GM21825 (cell line): ENCODE measurements around the gene RAB1B.
"Not testable (repeated sequence)": the region's sequence is repeated elsewhere in the genome, so short reads cannot be mapped to it uniquely, and the experiment has no call there.

Experiments used
- ATAC-seq: cut with Tn5 transposase; IDR thresholded peaks from one replicate; pipeline ENCODE4 v1.9.1; 2021; ENCODE audit warnings: mild to moderate bottlenecking, moderate library complexity; ENCODE audit not compliant: unreplicated experiment

RAB1B gene

GRCh38 chr11:66294626-66295620, 26.5 kb downstream of the RAB1B start:
- ATAC-seq: no peak

DNA sequence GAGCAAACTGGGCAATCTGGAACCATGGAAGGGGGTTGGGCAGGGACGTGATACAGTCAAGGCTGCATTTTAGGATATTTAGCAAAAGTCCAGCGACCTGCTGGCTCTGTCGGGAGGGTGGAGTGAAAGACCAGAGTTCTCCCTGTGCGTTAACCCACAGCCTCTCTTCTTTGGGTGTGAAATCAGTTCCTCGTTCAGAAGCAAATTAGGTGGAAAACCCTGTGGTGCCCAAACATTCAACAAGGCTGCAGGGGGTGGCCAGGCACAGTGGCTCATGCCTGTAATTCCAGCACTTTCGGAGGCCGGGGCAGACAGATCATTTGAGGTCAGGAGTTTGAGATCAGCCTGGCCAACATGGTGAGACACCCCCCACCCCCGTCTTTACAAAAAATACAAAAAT, 29.2 kb downstream of the RAB1B start:
- no peak for ATAC-seq

DNA sequence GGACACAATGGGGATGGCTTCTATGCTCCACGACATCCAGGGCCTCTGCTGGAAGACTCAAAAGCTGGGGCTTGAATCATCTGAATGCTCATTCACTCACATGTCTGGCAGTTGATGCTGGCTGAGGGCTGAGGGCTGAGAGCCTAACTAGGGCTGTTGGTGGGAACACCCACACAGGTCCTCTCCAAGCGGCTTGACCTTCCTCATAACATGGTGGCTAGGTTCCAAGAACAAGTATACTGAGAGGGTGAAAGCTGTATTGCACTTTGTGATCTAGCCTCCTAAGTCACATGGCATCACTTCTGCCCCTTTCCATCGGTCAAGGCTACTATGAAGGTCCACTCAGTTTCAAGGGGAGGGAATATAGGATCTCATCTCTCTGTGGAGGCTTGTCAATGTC, 30.7 kb downstream of the RAB1B start:
- ATAC-seq: no peak

DNA sequence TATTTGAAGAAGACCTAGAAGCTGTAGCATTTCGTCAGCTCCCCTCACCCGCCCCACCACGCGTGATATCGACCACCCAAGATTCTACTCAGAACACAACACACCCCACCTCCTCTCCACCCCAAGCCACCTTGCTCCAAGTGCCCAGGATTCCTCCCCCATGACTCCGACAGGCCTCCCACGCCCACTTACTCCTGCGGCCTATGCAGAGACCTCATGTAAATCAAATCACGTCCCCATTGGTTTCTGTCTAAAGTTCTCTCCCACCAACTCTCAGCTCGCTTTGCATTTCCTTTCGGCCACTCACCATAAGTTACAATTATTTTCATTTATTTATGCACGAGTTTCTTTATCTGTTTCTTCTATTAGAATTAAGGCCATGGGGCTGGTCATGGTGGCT, 34.2 kb downstream of the RAB1B start:
- no peak for ATAC-seq

- no peak for ATAC-seq
Observed at GRCh38 chr11:66309475-66309874, 41.0 kb downstream of the RAB1B start.

DNA sequence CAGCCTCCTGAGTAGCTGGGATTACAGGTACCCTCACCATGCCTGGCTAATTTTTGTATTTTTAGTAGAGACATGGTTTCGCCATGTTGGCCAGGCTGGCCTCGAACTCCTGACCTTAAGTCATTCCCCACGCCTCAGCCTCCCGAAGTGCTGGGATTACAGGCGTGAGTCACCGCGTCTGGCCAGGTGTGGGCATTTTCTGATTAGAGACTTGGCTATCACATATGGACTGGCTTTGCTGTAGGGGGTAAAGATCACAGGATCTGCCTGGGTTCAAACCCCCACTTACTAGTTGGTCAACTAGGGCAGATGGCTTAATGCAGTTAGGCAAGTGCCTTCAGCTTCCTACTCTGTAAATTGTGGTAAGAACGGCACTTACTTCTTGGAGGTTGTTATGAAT, 41.9 kb downstream of the RAB1B start:
- no peak for ATAC-seq

DNA sequence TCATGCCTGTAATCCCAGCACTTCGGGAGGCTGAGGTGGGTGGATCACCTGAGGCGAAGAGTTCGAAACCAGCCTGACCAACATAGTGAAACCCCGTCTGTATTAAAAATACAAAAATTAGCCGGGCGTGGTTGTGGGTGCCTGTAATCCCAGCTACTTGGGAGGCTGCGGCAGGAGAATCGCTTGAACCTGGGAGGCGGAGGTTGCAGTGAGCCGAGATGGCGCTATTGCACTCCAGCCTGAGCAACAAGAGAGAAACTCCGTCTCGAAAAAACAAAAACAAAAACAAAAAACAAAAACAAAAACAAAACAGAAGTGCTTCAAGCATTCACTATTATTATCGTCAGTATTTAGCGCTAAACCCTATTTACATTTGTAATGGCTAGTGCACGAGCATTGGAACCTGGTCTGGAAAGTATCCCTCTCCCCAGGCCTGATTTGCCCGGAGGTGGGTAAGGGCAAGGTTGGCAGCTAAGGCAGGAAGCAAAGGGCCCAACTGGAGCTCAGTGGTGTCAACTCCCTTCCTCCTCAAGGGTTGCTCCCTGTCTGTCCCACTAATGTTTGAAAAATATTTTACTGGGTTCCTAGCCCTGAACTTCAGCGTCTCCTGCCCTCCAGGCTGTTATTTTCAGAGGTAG, 42.5 kb downstream of the RAB1B start:
- not testable (repeated sequence) for ATAC-seq

DNA sequence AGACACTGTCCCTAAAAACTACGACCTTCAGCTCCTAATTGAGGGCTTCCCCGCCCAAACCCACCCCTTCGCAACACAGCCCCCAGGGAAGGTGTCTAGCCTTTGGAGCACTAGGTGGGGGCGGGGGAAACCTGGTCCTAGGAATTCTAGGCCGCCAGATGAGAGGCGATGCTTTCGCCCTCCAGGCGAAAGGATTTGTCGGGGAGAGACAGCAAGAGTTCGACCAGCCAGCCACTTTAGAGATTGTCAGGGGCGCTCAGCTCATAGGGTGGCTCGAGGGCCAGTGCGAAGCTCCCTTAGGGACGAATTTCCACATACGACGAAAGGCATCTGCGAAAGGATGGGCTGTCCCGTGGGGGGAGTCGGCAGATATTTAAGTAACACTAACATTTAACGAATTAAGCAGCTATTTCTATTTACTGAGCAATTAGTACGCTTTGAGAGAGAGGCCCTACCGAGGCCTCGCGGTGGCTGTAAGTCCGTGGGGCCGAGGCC, 43.1 kb downstream of the RAB1B start:
- ATAC-seq: no peak

DNA sequence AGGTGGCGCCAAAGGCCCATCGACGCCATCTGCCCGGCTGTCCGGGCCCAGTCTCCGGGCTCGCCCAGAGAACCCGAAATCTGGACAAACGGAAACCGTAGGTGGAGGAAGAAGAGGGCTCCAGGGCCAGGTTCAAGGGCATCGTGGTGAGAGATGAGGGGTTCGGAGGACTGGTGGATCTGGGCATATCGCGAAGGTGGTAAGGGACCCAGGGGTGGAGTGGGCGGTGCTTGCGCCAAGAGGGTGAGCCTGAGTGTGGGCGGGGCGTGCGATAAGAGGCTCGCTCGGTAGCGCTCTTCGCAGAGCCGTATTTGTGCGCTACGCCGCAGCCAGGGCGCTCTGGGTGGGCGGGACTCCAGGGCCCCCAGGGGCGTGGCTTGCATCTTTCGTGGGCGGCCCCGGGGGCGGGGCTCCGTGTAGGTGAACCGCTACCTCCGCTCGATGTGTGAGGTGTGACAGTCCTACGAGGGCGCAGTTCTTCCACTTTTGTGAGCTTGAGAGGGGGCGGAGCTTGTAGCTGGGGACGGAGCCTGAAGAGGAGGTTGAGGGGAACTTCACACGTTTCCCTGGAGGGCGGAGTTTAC, 43.6 kb downstream of the RAB1B start:
- peak; percentile 61 for ATAC-seq

DNA sequence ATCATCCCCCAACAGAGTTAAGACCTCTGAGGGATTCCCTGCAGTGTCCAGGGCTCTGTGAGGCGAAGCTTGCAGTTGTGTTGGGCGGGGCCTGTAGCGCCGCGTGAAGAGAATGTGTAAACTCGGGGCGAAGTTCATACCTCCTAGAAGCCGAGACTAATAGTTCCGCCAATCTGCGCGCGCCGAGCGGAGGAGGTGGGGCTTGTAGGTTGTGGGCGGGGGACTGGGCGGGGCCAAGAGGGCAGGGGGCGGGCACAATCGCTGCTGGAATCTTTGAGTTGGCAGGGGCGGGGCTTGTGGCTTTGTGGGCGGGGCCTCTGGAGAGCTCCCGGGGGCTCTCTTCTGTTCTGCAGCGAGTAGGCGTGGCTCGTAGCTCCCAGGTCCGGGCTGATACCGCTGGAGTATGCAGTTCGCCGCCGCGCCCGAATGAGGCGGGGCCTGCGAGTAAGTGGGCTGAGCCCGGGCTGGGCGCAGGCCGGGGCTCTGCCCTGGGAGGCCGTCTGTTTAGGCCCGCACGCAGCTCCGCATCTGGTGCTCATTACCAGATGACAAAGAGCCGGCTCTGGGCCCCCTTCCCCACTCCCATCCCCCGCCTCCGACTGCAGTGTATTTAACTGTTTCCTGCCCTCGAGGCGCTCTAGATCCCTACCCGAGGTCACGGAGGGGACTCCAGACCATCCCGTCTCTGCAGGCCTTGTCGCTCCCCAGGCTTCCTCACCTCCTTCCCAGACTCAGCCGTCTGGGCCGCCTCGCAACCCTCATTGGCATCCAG, 44.3 kb downstream of the RAB1B start:
- peak; percentile 61 for ATAC-seq

DNA sequence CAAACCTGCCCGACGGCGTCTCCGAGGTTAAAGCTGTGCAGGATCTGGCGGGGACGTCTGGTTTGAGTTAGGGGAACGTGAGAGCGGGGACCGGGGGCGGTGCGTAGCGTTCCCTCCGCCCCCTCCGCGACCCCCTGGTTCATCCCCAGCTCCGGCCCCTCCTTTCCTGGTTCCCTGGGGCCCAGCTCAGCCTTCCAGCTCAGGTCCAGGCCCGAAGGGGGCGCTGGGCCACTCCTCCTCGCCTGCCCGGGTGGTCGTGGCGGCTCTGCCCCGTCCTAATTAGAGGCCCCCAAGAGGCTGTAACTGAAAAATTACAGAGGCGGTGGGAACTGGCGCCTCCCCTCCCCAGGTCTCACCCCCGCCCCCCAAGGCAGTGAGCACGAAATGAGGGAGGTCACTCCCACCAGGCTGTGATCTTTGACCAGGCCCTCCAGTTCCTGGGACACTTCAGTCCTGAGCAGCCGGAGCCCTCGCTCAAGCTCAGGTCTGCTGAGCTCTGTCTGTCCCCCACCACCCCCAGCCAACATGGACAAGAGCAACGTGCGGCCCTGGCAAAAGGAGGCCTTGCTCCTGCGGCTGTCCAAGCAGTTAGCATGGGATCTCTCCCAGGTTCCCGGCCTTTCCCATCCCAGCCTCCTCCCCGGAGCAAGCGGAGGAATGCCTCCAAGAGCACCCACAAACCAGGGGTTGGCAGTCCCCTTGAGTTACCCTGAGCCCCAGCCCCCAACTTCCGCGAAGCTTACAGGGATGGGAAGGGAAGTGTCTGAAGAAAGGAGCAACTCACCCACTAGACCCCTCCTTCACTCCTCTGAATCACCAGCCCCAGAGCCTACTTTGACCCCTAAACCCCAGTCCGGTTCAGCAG, 45.1 kb downstream of the RAB1B start:
- ATAC-seq: no peak

- ATAC-seq: no peak
Observed at GRCh38 chr11:66314186-66314501, 45.7 kb downstream of the RAB1B start.

DNA sequence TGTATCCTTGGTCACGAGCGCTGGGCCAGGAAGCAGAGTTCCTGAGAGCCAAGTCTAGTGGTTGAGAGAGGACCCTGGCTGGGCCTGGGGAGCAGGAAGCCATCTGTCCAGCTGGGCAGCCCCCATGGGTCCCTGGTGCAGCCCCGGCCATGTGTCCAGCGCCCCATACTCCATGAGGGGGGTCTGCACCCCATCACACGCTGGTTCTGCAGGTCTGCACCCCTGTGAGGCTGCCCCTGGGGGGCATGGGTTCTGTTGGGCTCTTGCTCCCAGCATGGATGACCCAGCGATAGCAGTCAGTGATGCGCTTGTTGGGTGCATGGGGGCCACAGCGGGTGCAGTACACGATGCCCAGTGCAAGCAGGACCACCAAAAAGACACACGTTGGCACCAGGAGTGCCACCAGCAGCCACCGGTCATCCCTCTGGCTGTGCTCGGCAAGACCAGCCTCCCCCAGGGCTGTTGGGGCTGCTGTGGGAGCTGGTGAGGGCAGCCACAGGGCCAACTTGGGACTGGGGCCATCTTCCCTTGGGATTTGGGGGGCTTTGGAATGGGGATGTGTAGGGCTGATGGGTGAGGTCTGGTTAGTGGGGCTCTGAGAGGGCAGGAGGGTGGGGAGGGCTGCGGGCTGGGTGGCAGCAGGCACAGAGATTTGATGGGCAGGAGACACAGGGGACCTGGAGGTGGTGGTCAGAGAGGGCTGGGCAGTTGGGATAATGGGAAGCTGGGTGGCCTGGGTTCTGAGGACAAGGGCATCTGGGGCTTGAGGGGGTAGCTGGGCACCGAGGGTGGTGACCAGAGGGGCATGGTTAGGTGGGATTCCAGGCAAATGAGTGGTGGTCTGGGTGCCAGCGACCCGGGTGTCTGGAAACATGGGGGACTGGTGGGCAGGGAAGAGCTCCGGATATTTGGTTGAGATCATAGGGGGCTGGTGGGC, 46.4 kb downstream of the RAB1B start:
- no peak for ATAC-seq

GRCh38 chr11:66315498-66315885, 47.1 kb downstream of the RAB1B start:
- ATAC-seq: no peak

GRCh38 chr11:66315921-66316811, 47.7 kb downstream of the RAB1B start:
- ATAC-seq: no peak

DNA sequence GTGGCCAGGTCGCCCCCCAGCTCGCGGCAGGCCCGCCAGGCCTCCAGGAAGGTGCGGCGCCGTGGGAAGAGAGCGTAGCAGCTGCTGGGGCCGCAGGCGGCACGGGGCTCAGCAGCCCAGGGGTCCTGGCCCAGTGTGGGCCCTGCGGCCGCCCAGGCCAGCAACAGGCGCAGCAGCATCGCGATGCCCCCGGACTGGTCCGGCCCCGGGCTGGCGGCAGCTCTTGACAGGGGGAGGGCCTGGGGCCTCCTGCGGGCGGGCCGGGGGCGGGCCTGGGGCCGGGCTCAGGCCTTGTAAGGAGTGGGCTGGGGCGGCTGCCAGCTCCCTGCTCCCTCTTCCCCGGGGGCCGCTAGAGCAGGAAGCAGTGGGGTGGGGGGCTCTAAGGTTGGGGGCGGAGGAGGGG, 48.4 kb downstream of the RAB1B start, which contains the start of gene CD248:
TSS of gene CD248 (minus strand) at position 196 of the 403 bp plus-strand sequence. CDS start at position 179, 17 bp downstream.
- no peak for ATAC-seq

DNA sequence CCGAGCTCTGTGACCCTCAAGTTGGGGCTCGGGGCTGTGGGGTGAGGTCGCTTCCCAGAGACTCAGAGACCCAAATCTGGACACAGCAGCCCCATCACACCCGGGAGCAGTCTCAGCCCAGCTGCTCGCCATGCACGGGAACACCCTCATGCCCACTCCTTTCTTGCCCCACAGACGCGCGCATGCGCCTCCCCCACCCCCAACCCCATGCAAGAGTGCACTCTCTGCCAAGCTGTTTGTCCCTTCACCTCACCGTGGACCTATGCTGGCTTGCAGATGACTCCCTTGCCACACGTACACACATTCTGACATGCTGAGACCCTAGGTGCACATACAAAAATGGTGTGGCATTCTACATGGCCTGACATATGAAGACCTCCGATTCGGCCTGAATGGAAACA, 48.9 kb downstream of the RAB1B start:
- no peak for ATAC-seq
